Liver (tissue), 9 donors: ENCODE measurements around the gene PLCB1. TPM values are rescaled to one million over a fixed set of nuclear protein-coding genes. Genes with fewer than 3 reads are reported as not detected.
A peak's percentile ranks its signal among the peaks of the same experiment; 100 is the strongest.
"Not testable (repeated sequence)": the region's sequence is repeated elsewhere in the genome, so short reads cannot be mapped to it uniquely, and the experiment has no call there.

ENCODE experiments used
- DNase-seq: peaks from one replicate; pipeline ENCODE4 v3.0.0-alpha.2; 2017; ENCODE audit warnings: low spot score
- H3K27ac ChIP-seq, 2 donors: one replicate each; pipeline ENCODE4 v1.7.0; 2013; ENCODE audit warnings: inconsistent platforms in 2 of 2, low read length in 2 of 2, control low read depth in 1 of 2, low read depth in 1 of 2, mild to moderate bottlenecking in 1 of 2
- H3K27me3 ChIP-seq, 4 donors: one replicate each; pipeline versions ENCODE4 v1.6.1 to v1.7.0; 2013; ENCODE audit warnings: low read length in 3 of 4, inconsistent platforms in 1 of 4, mild to moderate bottlenecking in 1 of 4, moderate library complexity in 1 of 4; ENCODE audit not compliant: control insufficient read depth in 4 of 4, insufficient read depth in 4 of 4
- H3K36me3 ChIP-seq, 4 donors: one replicate each; pipeline versions ENCODE4 v1.6.1 to v1.7.0; 2013; ENCODE audit warnings: low read length in 3 of 4, mild to moderate bottlenecking in 3 of 4, low read depth in 1 of 4, moderate library complexity in 1 of 4; ENCODE audit not compliant: control insufficient read depth in 4 of 4, insufficient read depth in 3 of 4
- H3K4me1 ChIP-seq, 4 donors: one replicate each; pipeline versions ENCODE4 v1.6.1 to v1.7.0; 2013; ENCODE audit warnings: low read length in 3 of 4, mild to moderate bottlenecking in 3 of 4, moderate library complexity in 1 of 4; ENCODE audit not compliant: control insufficient read depth in 4 of 4, insufficient read depth in 4 of 4
- H3K4me3 ChIP-seq, 3 donors: one replicate each; pipeline versions ENCODE4 v1.6.1 to v1.7.0; 2013; ENCODE audit warnings: low read length in 3 of 3, control low read depth in 1 of 3, low read depth in 1 of 3, mild to moderate bottlenecking in 1 of 3
- H3K9ac ChIP-seq, 2 donors: one replicate each; pipeline ENCODE4 v1.7.0; 2013; ENCODE audit warnings: low read length in 2 of 2, mild to moderate bottlenecking in 2 of 2, moderate library complexity in 2 of 2, control low read depth in 1 of 2, low read depth in 1 of 2
- H3K9me3 ChIP-seq, 4 donors: one replicate each; pipeline versions ENCODE4 v1.6.1 to v1.7.0; 2013; ENCODE audit warnings: low read length in 3 of 4; ENCODE audit not compliant: control insufficient read depth in 4 of 4
- CTCF ChIP-seq: fragments of 150-350 bp; IDR thresholded peaks from 2 replicates; pipeline ENCODE4 v1.5.1; 2017; ENCODE audit warnings: improper control_type of control experiment, low read depth, low read length; ENCODE audit not compliant: missing input control
- EGR1 ChIP-seq, 2 donors: IDR thresholded peaks; 2 replicates each; pipeline ENCODE4 v1.6.1; 2016 to 2018; ENCODE audit warnings: antibody characterized with exemption in 2 of 2, low read depth in 2 of 2
- FOXA1 ChIP-seq: IDR thresholded peaks from 2 replicates; pipeline ENCODE4 v1.6.1; 2016; ENCODE audit warnings: antibody characterized with exemption
- FOXA2 ChIP-seq: IDR thresholded peaks from 2 replicates; pipeline ENCODE4 v1.6.1; 2016; ENCODE audit warnings: antibody characterized with exemption
- GABPA ChIP-seq, 2 donors: IDR thresholded peaks in 1 of 2; conservative IDR thresholded peaks in 1 of 2; 2 replicates each; pipeline ENCODE4 v1.6.1; 2016; ENCODE audit warnings: antibody characterized with exemption in 2 of 2, mild to moderate bottlenecking in 1 of 2, moderate library complexity in 1 of 2
- HNF4G ChIP-seq: IDR thresholded peaks from 2 replicates; pipeline ENCODE4 v1.6.1; 2016; ENCODE audit warnings: antibody characterized with exemption
- JUND ChIP-seq, 2 donors: IDR thresholded peaks; 2 replicates each; pipeline ENCODE4 v1.6.1; 2016; ENCODE audit warnings: antibody characterized with exemption in 2 of 2
- NR2F2 ChIP-seq: IDR thresholded peaks from 2 replicates; pipeline ENCODE4 v1.6.1; 2016; ENCODE audit warnings: antibody characterized with exemption
- REST ChIP-seq: IDR thresholded peaks from 2 replicates; pipeline ENCODE4 v1.6.1; 2016; ENCODE audit warnings: antibody characterized with exemption, mild to moderate bottlenecking
- RXRA ChIP-seq, 2 donors: IDR thresholded peaks; 2 replicates each; pipeline ENCODE4 v1.6.1; 2017 to 2018; ENCODE audit warnings: antibody characterized with exemption in 2 of 2, mild to moderate bottlenecking in 1 of 2
- SP1 ChIP-seq: IDR thresholded peaks from 2 replicates; pipeline ENCODE4 v1.6.1; 2018; ENCODE audit warnings: antibody characterized with exemption, mild to moderate bottlenecking
- TAF1 ChIP-seq: conservative IDR thresholded peaks from 2 replicates; pipeline ENCODE4 v1.6.1; 2016; ENCODE audit warnings: antibody characterized with exemption, mild to moderate bottlenecking
- YY1 ChIP-seq: IDR thresholded peaks from 2 replicates; pipeline ENCODE4 v1.6.1; 2016; ENCODE audit warnings: antibody characterized with exemption, mild to moderate bottlenecking
- WGBS: extraction: QIAGEN DNeasy Blood & Tissue Kit; methylation state at CpG from one replicate; pipeline ENCODE4 v1.1.7; 2013; 5-methylcytosine and 5-hydroxymethylcytosine counted together
- polyA plus RNA-seq, 2 donors: library from polyadenylated mRNA; stranded (reverse) in 1 of 2; unstranded in 1 of 2; fragments of 200-250 nt in 1 of 2; fragments of >200 nt in 1 of 2; fragmentation: Nextera tagmentation in 1 of 2; extraction: Ambion mirVana in 1 of 2; gene quantifications; one replicate each; pipeline versions ENCODE4 v1.2.1 to v1.2.3, GENCODE V29; 2013 to 2015
- total RNA-seq, 2 donors: library from RNA; depleted of rRNA; stranded (reverse); fragments of >200 nt; gene quantifications; one replicate each; pipeline ENCODE4 v1.2.3, GENCODE V29; 2014
- TF ChIP-seq, protein P1 (sequence below): IDR thresholded peaks from 2 replicates; pipeline ENCODE4 v1.6.1; 2016; ENCODE audit warnings: antibody characterized with exemption
- TF ChIP-seq, protein P2 (sequence below): IDR thresholded peaks from 2 replicates; pipeline ENCODE4 v1.6.1; 2016; ENCODE audit warnings: antibody characterized with exemption
- donor health status: healthy.
- donor health status: healthy.
- donor health status: healthy.
- donor health status: healthy.
- donor health status: healthy.

The PLCB1 gene
- total and polyA plus RNA-seq, 4 donors, result 3.7 to 13.5 (median 5.9) TPM

DNA sequence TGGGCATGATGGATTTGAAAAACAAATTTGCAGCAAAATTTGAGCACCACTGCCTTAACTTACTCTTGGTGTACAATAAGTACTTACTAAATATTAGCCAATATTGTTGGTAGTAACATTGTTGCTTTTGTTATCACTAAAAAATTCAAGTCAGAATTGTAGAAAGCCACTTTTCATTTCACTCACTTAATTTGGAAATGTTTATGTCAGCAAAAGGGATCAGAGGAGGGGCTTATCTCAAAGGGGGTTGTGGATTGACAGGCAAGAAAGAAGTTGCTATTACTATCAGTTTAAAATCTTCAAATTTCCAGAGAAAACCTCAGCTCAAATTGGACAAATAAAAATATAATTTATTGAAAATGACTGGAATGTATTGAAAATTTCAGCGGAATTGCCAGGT, 241.5 kb downstream of the PLCB1 start:
- Histone ChIP-seq H3K9me3 (no peaks in the 10 kb centered on the region), H3K36me3 (no peaks in the 10 kb centered on the region), H3K9ac (no peak overlapping the region), H3K27me3 (peaks cover 0 to 3% (median 0%) of the 10 kb centered on the region in 4 donors), H3K27ac (no peak overlapping the region), H3K4me1 (no peaks in the 10 kb centered on the region), H3K4me3 (no peak overlapping the region)
- no peak for TF ChIP-seq EGR1 (IDR thresholded peaks at IDR 0.05; ENCODE audit: low read depth in 2 of 2)
- TF ChIP-seq FOXA1, result no peak
- TF ChIP-seq SP1, result no peak
- TF ChIP-seq YY1, result no peak
- TF ChIP-seq TAF1, result no peak
- TF ChIP-seq JUND (IDR thresholded peaks at IDR 0.05), result no peak
- no peak for TF ChIP-seq HNF4G
- TF ChIP-seq GABPA (IDR thresholded peaks at IDR 0.05 in 1 of 2, conservative IDR thresholded peaks at IDR 0.05 in 1 of 2), result no peak
- 93% methylated on average over 1 of the region's 1 CpG for WGBS
- no peak for DNase-seq

GRCh38 chr20:8375898-8376297, 243.8 kb downstream of the PLCB1 start:
- no peak for DNase-seq
- no peak overlapping the region for H3K9ac ChIP-seq
- no peak overlapping the region for H3K4me3 ChIP-seq
- H3K36me3 ChIP-seq, result no peaks in the 10 kb centered on the region
- no peaks in the 10 kb centered on the region for H3K4me1 ChIP-seq
- peak; percentile 47 for TF ChIP-seq NR2F2
- no peak for TF ChIP-seq RXRA (IDR thresholded peaks at IDR 0.05)
- 84% methylated on average over 2 of the region's 2 CpGs for WGBS
- H3K27ac ChIP-seq, result no peak overlapping the region
- no peaks in the 10 kb centered on the region for H3K9me3 ChIP-seq
- peaks cover 0 to 2% (median 0%) of the 10 kb centered on the region in 4 donors for H3K27me3 ChIP-seq

DNA sequence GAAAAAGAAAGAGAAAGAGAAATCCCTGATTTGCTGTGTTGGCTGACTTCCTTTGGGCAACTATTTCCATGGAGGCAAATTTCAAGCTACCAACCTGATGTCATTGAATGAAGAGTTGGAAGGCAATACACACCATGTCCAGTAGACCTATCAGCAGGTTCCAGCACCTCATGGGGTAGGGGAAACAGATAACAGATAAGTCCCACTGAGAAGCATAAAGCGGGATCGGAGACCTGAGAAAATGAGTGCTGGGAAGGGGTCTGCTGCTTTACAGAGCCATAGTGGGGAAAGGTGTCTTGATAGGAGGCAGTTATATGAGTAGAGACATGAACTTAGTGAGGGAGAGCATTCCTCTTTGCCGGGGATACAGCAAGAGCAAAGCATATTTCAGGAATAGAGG, 244.9 kb downstream of the PLCB1 start:
- DNase-seq, result no peak
- TF ChIP-seq YY1 (no peak), GABPA (IDR thresholded peaks at IDR 0.05 in 1 of 2, conservative IDR thresholded peaks at IDR 0.05 in 1 of 2) (no peak), CTCF (no peak), TAF1 (no peak), RXRA (IDR thresholded peaks at IDR 0.05) (no peak), FOXA2 (no peak), REST (no peak), EGR1 (IDR thresholded peaks at IDR 0.05; ENCODE audit: low read depth in 2 of 2) (no peak)
- TF ChIP-seq, protein P1, sequence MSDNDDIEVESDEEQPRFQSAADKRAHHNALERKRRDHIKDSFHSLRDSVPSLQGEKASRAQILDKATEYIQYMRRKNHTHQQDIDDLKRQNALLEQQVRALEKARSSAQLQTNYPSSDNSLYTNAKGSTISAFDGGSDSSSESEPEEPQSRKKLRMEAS, result no peak
- TF ChIP-seq, protein P2, sequence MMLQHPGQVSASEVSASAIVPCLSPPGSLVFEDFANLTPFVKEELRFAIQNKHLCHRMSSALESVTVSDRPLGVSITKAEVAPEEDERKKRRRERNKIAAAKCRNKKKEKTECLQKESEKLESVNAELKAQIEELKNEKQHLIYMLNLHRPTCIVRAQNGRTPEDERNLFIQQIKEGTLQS, result no peak
- H3K4me1 ChIP-seq, result no peaks in the 10 kb centered on the region
- no peak overlapping the region for H3K4me3 ChIP-seq
- H3K9ac ChIP-seq, result no peak overlapping the region
- no peaks in the 10 kb centered on the region for H3K36me3 ChIP-seq
- no peaks in the 10 kb centered on the region for H3K27me3 ChIP-seq
- 95% methylated on average over 3 of the region's 3 CpGs for WGBS
- no peaks in the 10 kb centered on the region for H3K9me3 ChIP-seq
- no peak overlapping the region for H3K27ac ChIP-seq

DNA sequence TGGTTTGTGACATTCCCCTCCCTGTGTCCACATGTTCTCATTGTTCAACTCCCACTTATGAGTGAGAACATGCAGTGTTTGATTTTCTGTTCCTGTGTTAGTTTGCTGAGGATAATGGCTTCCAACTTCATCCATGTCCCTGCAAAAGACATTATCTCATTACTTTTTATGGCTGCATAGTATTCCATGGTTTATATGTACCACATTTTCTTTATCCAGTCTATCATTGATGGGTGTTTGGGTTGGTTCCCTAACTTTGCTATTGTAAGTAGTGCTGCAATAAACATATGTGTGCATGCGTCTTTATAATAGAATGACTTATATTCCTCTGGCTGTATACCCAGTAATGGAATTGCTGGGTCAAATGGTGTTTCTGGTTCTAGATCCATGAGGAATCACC, 247.1 kb downstream of the PLCB1 start:
- not testable (repeated sequence) for H3K36me3 ChIP-seq, H3K9ac ChIP-seq, H3K4me1 ChIP-seq, DNase-seq, H3K4me3 ChIP-seq, H3K27ac ChIP-seq, H3K9me3 ChIP-seq, H3K27me3 ChIP-seq
- WGBS, result 99% methylated on average over 1 of the region's 1 CpG
